Ovary (tissue), 3 donors: Measurements from ENCODE around the gene ATP8B1.

Experiments
- CTCF ChIP-seq, 3 donors: fragments of 450-650 bp in 2 of 3; fragments of 200-600 bp in 1 of 3; IDR thresholded peaks; one replicate each; pipeline versions ENCODE4 v1.5.1 to v1.8.0; 2016 to 2022; ENCODE audit warnings: antibody characterized with exemption in 3 of 3, mild to moderate bottlenecking in 1 of 3
- EP300 ChIP-seq: sonication (generic); formaldehyde crosslinking; IDR thresholded peaks from one replicate; pipeline ENCODE4 v1.6.1; 2017; ENCODE audit warnings: antibody characterized with exemption
- POLR2A ChIP-seq: fragments of 450-650 bp; IDR thresholded peaks from one replicate; pipeline ENCODE4 v1.6.1; 2017; ENCODE audit warnings: antibody characterized with exemption, mild to moderate bottlenecking, moderate library complexity
- donor health status: DM: no; HTN: no; CAD: no.

GRCh38 chr18:57790316-57790715, 12.8 kb downstream of the ATP8B1 start:
- TF ChIP-seq CTCF (IDR thresholded peaks at IDR 0.05) (no peak), POLR2A (no peak), EP300 (no peak)
